Liver (tissue), 3 donors: ENCODE measurements around the gene PDLIM7.

Experiments used
- CTCF ChIP-seq: fragments of 150-350 bp; IDR thresholded peaks from 2 replicates; pipeline ENCODE4 v1.5.1; 2017; ENCODE audit warnings: improper control_type of control experiment, low read depth, low read length; ENCODE audit not compliant: missing input control
- EGR1 ChIP-seq, 2 donors: IDR thresholded peaks; 2 replicates each; pipeline ENCODE4 v1.6.1; 2016 to 2018; ENCODE audit warnings: antibody characterized with exemption in 2 of 2, low read depth in 2 of 2
- GABPA ChIP-seq, 2 donors: IDR thresholded peaks in 1 of 2; conservative IDR thresholded peaks in 1 of 2; 2 replicates each; pipeline ENCODE4 v1.6.1; 2016; ENCODE audit warnings: antibody characterized with exemption in 2 of 2, mild to moderate bottlenecking in 1 of 2, moderate library complexity in 1 of 2
- MAX ChIP-seq: IDR thresholded peaks from 2 replicates; pipeline ENCODE4 v1.6.1; 2016; ENCODE audit warnings: antibody characterized with exemption
- NR2F2 ChIP-seq: IDR thresholded peaks from 2 replicates; pipeline ENCODE4 v1.6.1; 2016; ENCODE audit warnings: antibody characterized with exemption
- RAD21 ChIP-seq, 2 donors: IDR thresholded peaks; 2 replicates each; pipeline ENCODE4 v1.6.1; 2016; ENCODE audit warnings: antibody characterized with exemption in 2 of 2, mild to moderate bottlenecking in 2 of 2
- REST ChIP-seq: IDR thresholded peaks from 2 replicates; pipeline ENCODE4 v1.6.1; 2016; ENCODE audit warnings: antibody characterized with exemption, mild to moderate bottlenecking
- RXRA ChIP-seq, 2 donors: IDR thresholded peaks; 2 replicates each; pipeline ENCODE4 v1.6.1; 2017 to 2018; ENCODE audit warnings: antibody characterized with exemption in 2 of 2, mild to moderate bottlenecking in 1 of 2
- TAF1 ChIP-seq: conservative IDR thresholded peaks from 2 replicates; pipeline ENCODE4 v1.6.1; 2016; ENCODE audit warnings: antibody characterized with exemption, mild to moderate bottlenecking
- YY1 ChIP-seq: IDR thresholded peaks from 2 replicates; pipeline ENCODE4 v1.6.1; 2016; ENCODE audit warnings: antibody characterized with exemption, mild to moderate bottlenecking
- ZBTB33 ChIP-seq: IDR thresholded peaks from 2 replicates; pipeline ENCODE4 v1.6.1; 2016; ENCODE audit warnings: antibody characterized with exemption
- donor health status: healthy.
- donor health status: healthy.

- no peak for TF ChIP-seq CTCF
- TF ChIP-seq RXRA (IDR thresholded peaks at IDR 0.05), result no peak
- TF ChIP-seq ZBTB33, result no peak
- no peak for TF ChIP-seq EGR1 (IDR thresholded peaks at IDR 0.05; ENCODE audit: low read depth in 2 of 2)
- no peak for TF ChIP-seq NR2F2
- TF ChIP-seq REST, result no peak
- TF ChIP-seq RAD21 (IDR thresholded peaks at IDR 0.05), result no peak
- no peak for TF ChIP-seq GABPA (IDR thresholded peaks at IDR 0.05 in 1 of 2, conservative IDR thresholded peaks at IDR 0.05 in 1 of 2)
- TF ChIP-seq TAF1, result no peak
- no peak for TF ChIP-seq YY1
- no peak for TF ChIP-seq MAX
These were observed 43.0 kb upstream of the PDLIM7 start for GRCh38 chr5:177540438-177540837.
